ENCODE data around the gene USP12. TPM values are rescaled to one million over a fixed set of nuclear protein-coding genes. Genes with fewer than 3 reads are reported as not detected.

The USP12 gene
- total and polyA plus RNA-seq, 7 donors = 13.1 to 31.7 (median 23.7) TPM

DNA sequence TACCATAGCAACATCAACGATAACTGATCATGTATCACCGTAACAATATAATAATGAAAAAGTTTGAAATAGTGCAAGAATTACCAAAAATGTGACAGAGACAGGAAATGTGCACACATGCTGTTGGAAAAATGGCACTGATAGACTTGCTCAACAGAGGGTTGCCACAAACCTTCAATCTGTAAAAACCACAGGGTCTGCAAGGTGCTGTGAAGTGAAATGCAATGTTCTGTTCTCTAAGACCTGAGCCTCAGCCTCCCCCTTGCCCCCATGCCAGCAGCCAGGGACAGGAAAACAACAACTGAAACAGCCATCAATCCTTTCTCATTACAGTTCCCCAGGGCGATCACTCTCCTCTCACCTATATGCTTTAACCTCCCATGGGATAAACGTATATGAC, 88.4 kb downstream of the USP12 start:
- Histone ChIP-seq H3K27me3 (ENCODE audit: insufficient read depth in 3 of 3, low read length in 2 of 3) (no peaks in the 10 kb centered on the region), H3K4me3 (no peak overlapping the region), H3K9me3 (no peaks in the 10 kb centered on the region), H3K27ac (no peak overlapping the region), H3K36me3 (ENCODE audit: insufficient read depth in 1 of 2, low read depth in 1 of 2) (peaks cover 0 to 16% of the 10 kb centered on the region in 2 donors), H3K4me1 (peaks cover 10% of the 10 kb centered on the region)
- TF ChIP-seq, protein P1, sequence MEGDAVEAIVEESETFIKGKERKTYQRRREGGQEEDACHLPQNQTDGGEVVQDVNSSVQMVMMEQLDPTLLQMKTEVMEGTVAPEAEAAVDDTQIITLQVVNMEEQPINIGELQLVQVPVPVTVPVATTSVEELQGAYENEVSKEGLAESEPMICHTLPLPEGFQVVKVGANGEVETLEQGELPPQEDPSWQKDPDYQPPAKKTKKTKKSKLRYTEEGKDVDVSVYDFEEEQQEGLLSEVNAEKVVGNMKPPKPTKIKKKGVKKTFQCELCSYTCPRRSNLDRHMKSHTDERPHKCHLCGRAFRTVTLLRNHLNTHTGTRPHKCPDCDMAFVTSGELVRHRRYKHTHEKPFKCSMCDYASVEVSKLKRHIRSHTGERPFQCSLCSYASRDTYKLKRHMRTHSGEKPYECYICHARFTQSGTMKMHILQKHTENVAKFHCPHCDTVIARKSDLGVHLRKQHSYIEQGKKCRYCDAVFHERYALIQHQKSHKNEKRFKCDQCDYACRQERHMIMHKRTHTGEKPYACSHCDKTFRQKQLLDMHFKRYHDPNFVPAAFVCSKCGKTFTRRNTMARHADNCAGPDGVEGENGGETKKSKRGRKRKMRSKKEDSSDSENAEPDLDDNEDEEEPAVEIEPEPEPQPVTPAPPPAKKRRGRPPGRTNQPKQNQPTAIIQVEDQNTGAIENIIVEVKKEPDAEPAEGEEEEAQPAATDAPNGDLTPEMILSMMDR (IDR thresholded peaks at IDR 0.05) = no peak
- WGBS, 3 donors = 82 to 93% (median 89%) methylated on average over 4 of the region's 4 CpGs
- intact Hi-C loops (cut with DNase I) = no loop called here
- DNase-seq (no peak), ATAC-seq (no peak)

- WGBS, 3 donors = 83 to 97% (median 95%) methylated on average over 4 of the region's 4 CpGs
Observed at GRCh38 chr13:27081893-27082679, 89.5 kb downstream of the USP12 start.

DNA sequence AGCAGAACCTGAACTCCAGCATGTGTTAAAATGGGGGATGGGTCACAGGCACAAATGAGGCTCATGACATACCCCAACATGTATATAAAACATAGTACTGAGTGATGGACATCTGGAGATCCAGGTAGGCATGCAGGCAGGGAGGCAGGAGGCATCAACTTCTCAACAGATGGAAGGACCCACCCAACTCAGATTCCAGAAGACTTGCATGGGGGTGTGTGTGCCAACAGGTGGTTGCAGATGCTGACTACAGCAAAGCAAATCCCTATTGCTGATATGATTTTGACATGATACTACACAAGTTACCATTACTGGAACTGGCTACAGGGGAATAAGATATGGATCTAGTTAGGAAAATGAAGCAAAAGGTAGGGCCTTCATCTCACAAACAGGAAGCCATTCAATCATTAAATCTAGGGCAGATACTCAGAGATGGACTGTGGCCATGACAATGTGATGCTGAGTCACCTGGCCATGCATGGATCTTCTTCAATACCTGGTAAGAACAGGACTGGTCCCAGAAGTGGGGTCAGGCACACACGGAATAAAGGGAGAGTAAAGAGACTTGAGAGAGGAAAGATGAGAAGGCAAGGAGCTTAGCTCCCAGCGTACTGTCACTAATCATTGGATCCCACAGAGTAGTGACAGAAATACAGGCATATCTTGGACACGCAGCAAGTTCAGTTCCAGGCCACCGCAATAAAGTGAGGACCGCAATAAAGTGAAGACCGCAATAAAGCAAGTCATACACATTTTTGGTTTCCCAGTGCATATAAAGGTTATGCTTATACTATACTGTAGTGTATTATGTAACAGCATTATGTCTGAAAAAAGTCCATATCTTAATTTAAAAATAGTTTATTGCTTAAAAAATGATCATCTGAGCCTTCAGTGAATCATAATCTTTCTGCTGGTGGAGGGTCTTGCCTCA, 91.3 kb downstream of the USP12 start:
- H3K4me1 ChIP-seq = peaks cover 10% of the 10 kb centered on the region
- H3K27me3 ChIP-seq (ENCODE audit: insufficient read depth in 3 of 3, low read length in 2 of 3) = no peaks in the 10 kb centered on the region
- H3K9me3 ChIP-seq = no peaks in the 10 kb centered on the region
- TF ChIP-seq, protein P1 (IDR thresholded peaks at IDR 0.05) = no peak
- peak; percentile 59 to 74 (median 73) for ATAC-seq
- H3K4me3 ChIP-seq = no peak overlapping the region
- DNase-seq = no peak
- peaks cover 0 to 8% of the 10 kb centered on the region in 2 donors for H3K36me3 ChIP-seq (ENCODE audit: insufficient read depth in 1 of 2, low read depth in 1 of 2)
- intact Hi-C loops (cut with DNase I) = no loop called here
- no peak overlapping the region for H3K27ac ChIP-seq
- WGBS, 3 donors = 39 to 61% (median 39%) methylated on average over 6 of the region's 6 CpGs

More at GRCh38 chr13:27081893-27082679, 89.5 kb downstream of the USP12 start:
- no peak overlapping the region for H3K27ac ChIP-seq
- DNase-seq (no peak), ATAC-seq (no peak)
- H3K27me3 ChIP-seq (ENCODE audit: insufficient read depth in 3 of 3, low read length in 2 of 3) = no peaks in the 10 kb centered on the region
- TF ChIP-seq, protein P1 (IDR thresholded peaks at IDR 0.05) = no peak
- H3K4me1 ChIP-seq = peaks cover 10% of the 10 kb centered on the region
- no peak overlapping the region for H3K4me3 ChIP-seq
- intact Hi-C loops (cut with DNase I) = no loop called here
- no peaks in the 10 kb centered on the region for H3K9me3 ChIP-seq
- peaks cover 0 to 13% of the 10 kb centered on the region in 2 donors for H3K36me3 ChIP-seq (ENCODE audit: insufficient read depth in 1 of 2, low read depth in 1 of 2)

DNA sequence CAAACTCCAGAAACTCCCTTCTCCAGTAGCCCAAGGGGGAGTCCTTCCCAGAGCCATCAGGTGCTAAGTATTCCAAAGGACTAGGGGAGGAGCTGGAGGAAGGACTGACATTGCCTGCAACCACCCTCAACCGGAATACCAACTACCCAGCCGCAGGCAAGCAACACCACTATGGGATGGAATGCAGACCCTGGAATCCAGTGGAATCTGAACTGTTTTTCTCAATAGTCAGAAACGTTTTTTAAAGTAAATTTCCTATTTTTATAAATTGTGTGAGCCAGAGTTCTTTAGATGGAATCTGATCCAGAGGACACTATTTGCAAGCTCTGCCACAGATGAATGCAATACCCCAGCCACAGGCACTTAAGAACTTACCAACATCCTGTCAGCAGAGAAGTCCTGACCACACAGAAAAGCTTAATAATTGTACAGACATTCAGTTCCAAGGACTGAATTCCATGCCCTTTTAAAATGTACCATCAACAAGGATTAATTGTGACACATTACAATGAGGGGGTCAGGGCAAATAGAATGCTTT, 92.1 kb downstream of the USP12 start:
- no peaks in the 10 kb centered on the region for H3K27me3 ChIP-seq (ENCODE audit: insufficient read depth in 3 of 3, low read length in 2 of 3)
- no peak for DNase-seq
- TF ChIP-seq, protein P1 (IDR thresholded peaks at IDR 0.05) = no peak
- intact Hi-C loops (cut with DNase I) = no loop called here
- H3K4me1 ChIP-seq = peaks cover 10% of the 10 kb centered on the region
- WGBS, 3 donors = 73 to 79% (median 76%) methylated on average over 3 of the region's 3 CpGs
- H3K27ac ChIP-seq = no peak overlapping the region
- H3K4me3 ChIP-seq = no peak overlapping the region
- peak in 3 of 4 donors; percentile 19 to 68 (median 52) for ATAC-seq
- H3K9me3 ChIP-seq = no peaks in the 10 kb centered on the region
- H3K36me3 ChIP-seq (ENCODE audit: insufficient read depth in 1 of 2, low read depth in 1 of 2) = peaks cover 0 to 11% of the 10 kb centered on the region in 2 donors

All from psoas muscle (tissue), 8 donors.